ENCODE measurements around the gene HOXA5.

The HOXA5 gene

GRCh38 chr7:27158436-27159265 lies 15.2 kb upstream of the HOXA5 start:
- no peak for DNase-seq

- no peak for DNase-seq
Measured at GRCh38 chr7:27157702-27158431, 14.4 kb upstream of the HOXA5 start.

GRCh38 chr7:27156916-27157701 lies 13.6 kb upstream of the HOXA5 start:
- no peak for DNase-seq

GRCh38 chr7:27156508-27156898 lies 13.0 kb upstream of the HOXA5 start, which contains the start of gene HOXA7:
TSS of gene HOXA7 (minus strand) at chr7:27156675. CDS start at chr7:27156545, 130 bp downstream.
- peak; percentile 63 for DNase-seq

GRCh38 chr7:27155816-27156507 lies 12.5 kb upstream of the HOXA5 start:
- no peak for DNase-seq

GRCh38 chr7:27154901-27155815 lies 11.7 kb upstream of the HOXA5 start:
- DNase-seq, result no peak

GRCh38 chr7:27154369-27154768 lies 10.9 kb upstream of the HOXA5 start:
- DNase-seq, result no peak

- no peak for DNase-seq
Measured at GRCh38 chr7:27153526-27153925, 10.0 kb upstream of the HOXA5 start.

- no peak for DNase-seq
Measured at GRCh38 chr7:27152816-27153442, 9.4 kb upstream of the HOXA5 start.

GRCh38 chr7:27151931-27152815 lies 8.7 kb upstream of the HOXA5 start, which contains the start of gene HOXA3:
TSS of gene HOXA3 (minus strand) at chr7:27152583. CDS start at chr7:27110640, 41,943 bp downstream.
- DNase-seq, result no peak

- no peak for DNase-seq
Measured at GRCh38 chr7:27151341-27151930, 8.0 kb upstream of the HOXA5 start.

- peak; percentile 57 for DNase-seq
Measured at GRCh38 chr7:27150568-27151340, 7.3 kb upstream of the HOXA5 start.

- DNase-seq, result no peak
Measured at GRCh38 chr7:27149842-27150567, 6.5 kb upstream of the HOXA5 start.

- DNase-seq, result no peak
Measured at GRCh38 chr7:27148756-27149641, 5.5 kb upstream of the HOXA5 start.

GRCh38 chr7:27148031-27148755 lies 4.7 kb upstream of the HOXA5 start:
- DNase-seq, result no peak

Measured in NCI-H446 treated with DMSO at 0.1 percent for 48 hours (cell line).